Sigmoid colon (tissue), 4 donors: ENCODE data around the gene ABCG4.

Experiments
- POLR2AphosphoS5 ChIP-seq, 4 donors: sonication (generic); formaldehyde crosslinking; IDR thresholded peaks; one replicate each; pipeline ENCODE4 v1.6.1; 2017; ENCODE audit warnings: antibody characterized with exemption in 4 of 4
- TF ChIP-seq, protein P1 (sequence below), 4 experiments: fragments of 450-650 bp in 3 of 4; fragments of 200-600 bp in 1 of 4; IDR thresholded peaks; one replicate each; pipeline ENCODE4 v1.5.1; 2016 to 2019; ENCODE audit warnings: antibody characterized with exemption in 4 of 4, mild to moderate bottlenecking in 3 of 4, moderate library complexity in 2 of 4

DNA sequence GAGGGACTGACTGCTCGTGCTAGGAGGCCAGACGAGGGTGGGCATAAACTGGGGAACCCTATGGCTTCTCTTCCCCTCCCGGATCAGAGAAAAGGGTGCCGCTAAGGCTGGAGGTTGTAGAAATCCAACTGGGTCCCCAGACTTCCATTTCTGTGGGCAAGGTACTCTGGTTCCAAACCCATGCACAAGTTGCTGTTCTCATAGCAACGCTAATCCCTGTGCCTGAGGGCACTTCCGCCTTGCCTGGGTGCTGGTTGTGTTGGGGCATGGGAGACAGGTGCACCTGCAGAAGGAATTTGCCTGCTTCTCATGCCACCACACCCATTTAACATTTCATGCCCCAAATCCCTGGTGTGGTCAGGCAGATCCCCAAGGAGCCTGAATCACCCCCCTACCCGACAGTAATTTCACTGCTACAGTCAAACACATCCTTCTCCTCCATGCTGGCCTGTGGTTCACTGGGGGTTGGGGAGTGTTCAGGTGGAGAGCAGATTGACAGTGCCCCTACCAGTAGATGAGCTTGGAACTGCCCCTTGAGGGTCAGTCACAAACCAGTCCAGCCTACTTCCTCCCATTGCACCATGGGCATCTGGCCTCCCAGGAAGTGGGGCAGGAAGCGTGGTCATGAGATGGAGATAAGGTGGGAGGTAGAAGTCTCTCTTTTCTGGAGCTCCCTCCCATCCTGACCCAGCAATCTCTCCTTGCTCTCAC is 40.6 kb upstream of the ABCG4 start:
- TF ChIP-seq, protein P1, sequence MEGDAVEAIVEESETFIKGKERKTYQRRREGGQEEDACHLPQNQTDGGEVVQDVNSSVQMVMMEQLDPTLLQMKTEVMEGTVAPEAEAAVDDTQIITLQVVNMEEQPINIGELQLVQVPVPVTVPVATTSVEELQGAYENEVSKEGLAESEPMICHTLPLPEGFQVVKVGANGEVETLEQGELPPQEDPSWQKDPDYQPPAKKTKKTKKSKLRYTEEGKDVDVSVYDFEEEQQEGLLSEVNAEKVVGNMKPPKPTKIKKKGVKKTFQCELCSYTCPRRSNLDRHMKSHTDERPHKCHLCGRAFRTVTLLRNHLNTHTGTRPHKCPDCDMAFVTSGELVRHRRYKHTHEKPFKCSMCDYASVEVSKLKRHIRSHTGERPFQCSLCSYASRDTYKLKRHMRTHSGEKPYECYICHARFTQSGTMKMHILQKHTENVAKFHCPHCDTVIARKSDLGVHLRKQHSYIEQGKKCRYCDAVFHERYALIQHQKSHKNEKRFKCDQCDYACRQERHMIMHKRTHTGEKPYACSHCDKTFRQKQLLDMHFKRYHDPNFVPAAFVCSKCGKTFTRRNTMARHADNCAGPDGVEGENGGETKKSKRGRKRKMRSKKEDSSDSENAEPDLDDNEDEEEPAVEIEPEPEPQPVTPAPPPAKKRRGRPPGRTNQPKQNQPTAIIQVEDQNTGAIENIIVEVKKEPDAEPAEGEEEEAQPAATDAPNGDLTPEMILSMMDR (IDR thresholded peaks at IDR 0.05): no peak
- no peak for TF ChIP-seq POLR2AphosphoS5 (IDR thresholded peaks at IDR 0.05)
